Activated T-cell treated with anti-CD3 and anti-CD28 coated beads, Interleukin-2, amount 50 U/mL, for 24 hours (primary cell): ENCODE data around the gene ZNF512B.

ENCODE experiments used
- DNase-seq: peaks from one replicate; pipeline ENCODE4 v3.0.0-alpha.2; 2020
- H3K27ac Mint-ChIP-seq: 2 replicates; pipeline ENCODE4 v1.8.0; 2020; ENCODE audit warnings: mild to moderate bottlenecking, mixed read lengths
- H3K27me3 Mint-ChIP-seq: 2 replicates; pipeline ENCODE4 v1.8.0; 2020; ENCODE audit warnings: mixed read lengths
- H3K36me3 Mint-ChIP-seq: 2 replicates; pipeline ENCODE4 v1.8.0; 2020; ENCODE audit warnings: low read depth, mixed read lengths
- H3K4me1 Mint-ChIP-seq: 2 replicates; pipeline ENCODE4 v1.8.0; 2020; ENCODE audit warnings: low read depth, mixed read lengths
- H3K4me3 Mint-ChIP-seq: 2 replicates; pipeline ENCODE4 v1.8.0; 2020; ENCODE audit warnings: mild to moderate bottlenecking, moderate library complexity, mixed read lengths
- H3K9me3 Mint-ChIP-seq: 2 replicates; pipeline ENCODE4 v1.8.0; 2020; ENCODE audit warnings: mixed read lengths

The ZNF512B gene

GRCh38 chr20:63952210-63952535 is 17.6 kb downstream of the ZNF512B start:
- Mint-ChIP-seq H3K27me3 (no peaks in the 10 kb centered on the region), H3K36me3 (peaks cover 11% of the 10 kb centered on the region), H3K27ac (peak overlapping the region; percentile 57), H3K9me3 (no peaks in the 10 kb centered on the region), H3K4me1 (peaks cover 62% of the 10 kb centered on the region), H3K4me3 (no peak overlapping the region)
- DNase-seq: no peak

GRCh38 chr20:63951398-63952209 is 18.1 kb downstream of the ZNF512B start:
- Mint-ChIP-seq H3K4me3 (no peak overlapping the region), H3K4me1 (peaks cover 64% of the 10 kb centered on the region), H3K27me3 (no peaks in the 10 kb centered on the region), H3K9me3 (no peaks in the 10 kb centered on the region), H3K27ac (peak overlapping the region; percentile 57), H3K36me3 (peaks cover 14% of the 10 kb centered on the region)
- DNase-seq: no peak

- H3K36me3 Mint-ChIP-seq: peaks cover 15% of the 10 kb centered on the region
These were observed 18.9 kb downstream of the ZNF512B start for GRCh38 chr20:63950701-63951397.

GRCh38 chr20:63947638-63948456 is 21.9 kb downstream of the ZNF512B start:
- peak; percentile 59 for DNase-seq
- Mint-ChIP-seq H3K9me3 (no peaks in the 10 kb centered on the region), H3K4me1 (peaks cover 48% of the 10 kb centered on the region), H3K4me3 (peak overlapping the region; percentile 58), H3K27ac (peak overlapping the region; percentile 90), H3K36me3 (peaks cover 29% of the 10 kb centered on the region), H3K27me3 (no peaks in the 10 kb centered on the region)

More at GRCh38 chr20:63950701-63951397, 18.9 kb downstream of the ZNF512B start:
- Mint-ChIP-seq H3K9me3 (no peaks in the 10 kb centered on the region), H3K27ac (no peak overlapping the region), H3K4me1 (peaks cover 62% of the 10 kb centered on the region), H3K27me3 (no peaks in the 10 kb centered on the region), H3K4me3 (no peak overlapping the region)
- DNase-seq: no peak

GRCh38 chr20:63946986-63947637 is 22.6 kb downstream of the ZNF512B start:
- DNase-seq: no peak
- no peaks in the 10 kb centered on the region for H3K9me3 Mint-ChIP-seq
- no peaks in the 10 kb centered on the region for H3K27me3 Mint-ChIP-seq
- peaks cover 32% of the 10 kb centered on the region for H3K36me3 Mint-ChIP-seq
- peaks cover 47% of the 10 kb centered on the region for H3K4me1 Mint-ChIP-seq
- peak overlapping the region; percentile 90 for H3K27ac Mint-ChIP-seq
- no peak overlapping the region for H3K4me3 Mint-ChIP-seq

GRCh38 chr20:63945921-63946920 is 23.5 kb downstream of the ZNF512B start:
- H3K4me1 Mint-ChIP-seq: peaks cover 47% of the 10 kb centered on the region
- H3K9me3 Mint-ChIP-seq: no peaks in the 10 kb centered on the region
- no peak for DNase-seq
- no peak overlapping the region for H3K4me3 Mint-ChIP-seq
- H3K27ac Mint-ChIP-seq: peak overlapping the region; percentile 62
- peaks cover 33% of the 10 kb centered on the region for H3K36me3 Mint-ChIP-seq
- no peaks in the 10 kb centered on the region for H3K27me3 Mint-ChIP-seq

- Mint-ChIP-seq H3K36me3 (peaks cover 44% of the 10 kb centered on the region), H3K4me1 (peaks cover 47% of the 10 kb centered on the region), H3K27me3 (no peaks in the 10 kb centered on the region)
These were observed 24.6 kb downstream of the ZNF512B start for GRCh38 chr20:63945031-63945658.

GRCh38 chr20:63944078-63944941 is 25.4 kb downstream of the ZNF512B start:
- peak overlapping the region; percentile 57 for H3K27ac Mint-ChIP-seq
- no peaks in the 10 kb centered on the region for H3K9me3 Mint-ChIP-seq

More at GRCh38 chr20:63945031-63945658, 24.6 kb downstream of the ZNF512B start:
- Mint-ChIP-seq H3K27ac (peak overlapping the region; percentile 18), H3K9me3 (no peaks in the 10 kb centered on the region), H3K4me3 (no peak overlapping the region)
- no peak for DNase-seq

GRCh38 chr20:63943808-63944077 is 26.0 kb downstream of the ZNF512B start:
- peaks cover 34% of the 10 kb centered on the region for H3K4me1 Mint-ChIP-seq
- DNase-seq: no peak
- H3K4me3 Mint-ChIP-seq: no peak overlapping the region
- no peak overlapping the region for H3K27ac Mint-ChIP-seq
- no peaks in the 10 kb centered on the region for H3K9me3 Mint-ChIP-seq
- no peaks in the 10 kb centered on the region for H3K27me3 Mint-ChIP-seq
- peaks cover 46% of the 10 kb centered on the region for H3K36me3 Mint-ChIP-seq

More at GRCh38 chr20:63944078-63944941, 25.4 kb downstream of the ZNF512B start:
- Mint-ChIP-seq H3K4me1 (peaks cover 39% of the 10 kb centered on the region), H3K4me3 (no peak overlapping the region), H3K36me3 (peaks cover 46% of the 10 kb centered on the region), H3K27me3 (no peaks in the 10 kb centered on the region)
- no peak for DNase-seq

GRCh38 chr20:63942969-63943807 is 26.5 kb downstream of the ZNF512B start:
- H3K36me3 Mint-ChIP-seq: peaks cover 46% of the 10 kb centered on the region
- DNase-seq: no peak
- peak overlapping the region; percentile 84 for H3K27ac Mint-ChIP-seq
- H3K4me3 Mint-ChIP-seq: no peak overlapping the region
- H3K27me3 Mint-ChIP-seq: no peaks in the 10 kb centered on the region
- H3K9me3 Mint-ChIP-seq: no peaks in the 10 kb centered on the region
- H3K4me1 Mint-ChIP-seq: peaks cover 29% of the 10 kb centered on the region

GRCh38 chr20:63942250-63942951 is 27.3 kb downstream of the ZNF512B start:
- no peak overlapping the region for H3K4me3 Mint-ChIP-seq
- peak overlapping the region; percentile 84 for H3K27ac Mint-ChIP-seq
- peaks cover 21% of the 10 kb centered on the region for H3K4me1 Mint-ChIP-seq
- H3K36me3 Mint-ChIP-seq: peaks cover 51% of the 10 kb centered on the region
- H3K27me3 Mint-ChIP-seq: no peaks in the 10 kb centered on the region
- H3K9me3 Mint-ChIP-seq: no peaks in the 10 kb centered on the region
- DNase-seq: peak; percentile 59
